Measurements from ENCODE around the gene ZNF197. TPM values are rescaled to one million over a fixed set of nuclear protein-coding genes. Genes with fewer than 3 reads are reported as not detected.
A peak's percentile ranks its signal among the peaks of the same experiment; 100 is the strongest.

Gene ZNF197
- total and polyA plus RNA-seq, 2 experiments from 2014 or later: 13.0 to 52.5 TPM

- H3K9me3 ChIP-seq (ENCODE audit: low read depth): no peaks in the 10 kb centered on the region
- H3K36me3 ChIP-seq: peaks cover 36% of the 10 kb centered on the region
- peak overlapping the region; percentile 31 for H3K27ac ChIP-seq
- no peaks in the 10 kb centered on the region for H3K27me3 ChIP-seq
- H3K4me1 ChIP-seq (ENCODE audit: low read depth): peaks cover 4% of the 10 kb centered on the region
- DNase-seq (ENCODE audit: low read depth in 1 of 2, low spot score in 1 of 2): no peak
- no peak for TF ChIP-seq CTCF (IDR thresholded peaks at IDR 0.05; ENCODE audit: low read depth, low read length)
- H3K4me3 ChIP-seq: no peak overlapping the region
Measured at GRCh38 chr3:44632193-44632592, 7.4 kb downstream of the ZNF197 start.

GRCh38 chr3:44642337-44642736 is 17.5 kb downstream of the ZNF197 start:
- Histone ChIP-seq H3K4me1 (ENCODE audit: low read depth) (no peaks in the 10 kb centered on the region), H3K9me3 (ENCODE audit: low read depth) (peaks cover 3% of the 10 kb centered on the region), H3K27ac (no peak overlapping the region), H3K27me3 (no peaks in the 10 kb centered on the region), H3K36me3 (peaks cover 45% of the 10 kb centered on the region), H3K4me3 (no peak overlapping the region)
- TF ChIP-seq CTCF (IDR thresholded peaks at IDR 0.05; ENCODE audit: low read depth, low read length): no peak
- DNase-seq (ENCODE audit: low read depth in 1 of 2, low spot score in 1 of 2): no peak

GRCh38 chr3:44643024-44643423 is 18.2 kb downstream of the ZNF197 start:
- Histone ChIP-seq H3K9me3 (ENCODE audit: low read depth) (peaks cover 3% of the 10 kb centered on the region), H3K4me1 (ENCODE audit: low read depth) (no peaks in the 10 kb centered on the region), H3K4me3 (no peak overlapping the region), H3K27me3 (no peaks in the 10 kb centered on the region), H3K27ac (no peak overlapping the region), H3K36me3 (peaks cover 45% of the 10 kb centered on the region)
- TF ChIP-seq CTCF (IDR thresholded peaks at IDR 0.05; ENCODE audit: low read depth, low read length): no peak
- DNase-seq (ENCODE audit: low read depth in 1 of 2, low spot score in 1 of 2): no peak

- peaks cover 33% of the 10 kb centered on the region for H3K36me3 ChIP-seq
- H3K27ac ChIP-seq: no peak overlapping the region
- DNase-seq (ENCODE audit: low read depth in 1 of 2, low spot score in 1 of 2): no peak
- peaks cover 8% of the 10 kb centered on the region for H3K4me1 ChIP-seq (ENCODE audit: low read depth)
- no peak overlapping the region for H3K4me3 ChIP-seq
- TF ChIP-seq CTCF (IDR thresholded peaks at IDR 0.05; ENCODE audit: low read depth, low read length): no peak
- peaks cover 2% of the 10 kb centered on the region for H3K9me3 ChIP-seq (ENCODE audit: low read depth)
- no peaks in the 10 kb centered on the region for H3K27me3 ChIP-seq
Measured at GRCh38 chr3:44647771-44648170, 22.9 kb downstream of the ZNF197 start.

- peak within 1 kb of the TSS; percentile 92 for H3K27ac ChIP-seq
- DNase-seq (ENCODE audit: low read depth in 1 of 2, low spot score in 1 of 2): peak; percentile 91 to 92
Measured at GRCh38 chr3:44648564-44649229, 23.9 kb downstream of the ZNF197 start, which contains the start of gene ZNF35. Gene ZNF35 (plus strand): TSS chr3:44648732. CDS start chr3:44651068, 2,336 bp downstream.

More at GRCh38 chr3:44648564-44649229, 23.9 kb downstream of the ZNF197 start, which contains the start of gene ZNF35:
- no peaks in the 10 kb centered on the region for H3K9me3 ChIP-seq (ENCODE audit: low read depth)
- H3K36me3 ChIP-seq: peaks cover 32% of the 10 kb centered on the region
- H3K27me3 ChIP-seq: no peaks in the 10 kb centered on the region
- peaks cover 8% of the 10 kb centered on the region for H3K4me1 ChIP-seq (ENCODE audit: low read depth)
- TF ChIP-seq CTCF (IDR thresholded peaks at IDR 0.05; ENCODE audit: low read depth, low read length): no peak
- H3K4me3 ChIP-seq: peak within 1 kb of the TSS; percentile 98

All from cardiac muscle cell (in vitro differentiated cells and primary cell).